Fibroblast of pulmonary artery (primary cell): ENCODE results near the gene GPR107.
A peak's percentile ranks its signal among the peaks of the same experiment; 100 is the strongest.

Experiments used
- DNase-seq: peaks from one replicate; pipeline ENCODE4 v3.0.0-alpha.2; 2010; ENCODE audit warnings: low read depth
- H3K4me3 ChIP-seq: replicated peaks from 2 replicates; pipeline ENCODE4 v1.5.1; 2011; ENCODE audit warnings: low read depth, mild to moderate bottlenecking, control low read depth, low read length, moderate library complexity
- TF ChIP-seq, protein P1 (sequence below): IDR thresholded peaks from 2 replicates; pipeline ENCODE4 v1.5.1; 2011; ENCODE audit warnings: mild to moderate bottlenecking, control low read depth, low read length, inconsistent platforms; ENCODE audit errors: missing control alignments

Gene GPR107

DNA sequence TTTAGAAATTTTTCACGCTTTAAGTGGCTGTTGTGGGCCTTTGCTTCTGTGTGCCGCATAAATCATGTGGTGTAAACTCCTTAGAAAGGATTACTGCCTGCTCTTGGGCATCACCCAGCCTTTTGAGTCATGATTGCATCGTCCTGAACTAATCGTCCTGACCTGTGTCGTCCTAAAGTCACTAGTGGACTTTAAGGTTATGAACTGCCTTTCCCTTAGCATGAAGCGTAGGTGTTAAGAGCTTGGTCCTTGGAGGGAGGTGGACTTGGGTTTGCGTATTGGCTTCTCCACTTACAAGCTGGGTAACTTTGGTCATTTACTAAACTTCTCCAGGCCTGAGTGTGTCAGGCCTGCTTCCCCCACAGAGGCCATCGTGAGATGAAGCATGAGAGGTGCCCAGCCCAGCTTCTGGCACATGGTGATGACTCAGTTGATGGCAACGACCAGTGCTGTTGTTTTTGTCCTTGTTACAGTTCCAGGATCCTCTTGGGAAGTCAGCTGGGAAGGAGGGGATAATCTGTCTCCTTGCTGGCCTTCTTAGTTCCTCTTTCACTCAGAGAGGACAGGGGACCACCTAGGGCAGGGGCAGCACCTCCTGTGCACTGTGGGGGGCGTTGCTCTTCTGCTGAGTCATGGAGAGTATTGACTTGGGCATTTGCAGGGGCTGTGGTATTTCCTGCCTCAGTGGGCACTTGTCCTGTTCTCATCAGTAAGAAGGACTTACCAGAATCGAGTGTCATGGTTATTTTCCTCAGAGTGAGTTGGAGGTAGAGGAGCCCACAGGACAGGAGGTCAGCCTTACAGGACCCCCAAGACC lies 64.3 kb downstream of the GPR107 start:
- peak; percentile 50 for DNase-seq

DNA sequence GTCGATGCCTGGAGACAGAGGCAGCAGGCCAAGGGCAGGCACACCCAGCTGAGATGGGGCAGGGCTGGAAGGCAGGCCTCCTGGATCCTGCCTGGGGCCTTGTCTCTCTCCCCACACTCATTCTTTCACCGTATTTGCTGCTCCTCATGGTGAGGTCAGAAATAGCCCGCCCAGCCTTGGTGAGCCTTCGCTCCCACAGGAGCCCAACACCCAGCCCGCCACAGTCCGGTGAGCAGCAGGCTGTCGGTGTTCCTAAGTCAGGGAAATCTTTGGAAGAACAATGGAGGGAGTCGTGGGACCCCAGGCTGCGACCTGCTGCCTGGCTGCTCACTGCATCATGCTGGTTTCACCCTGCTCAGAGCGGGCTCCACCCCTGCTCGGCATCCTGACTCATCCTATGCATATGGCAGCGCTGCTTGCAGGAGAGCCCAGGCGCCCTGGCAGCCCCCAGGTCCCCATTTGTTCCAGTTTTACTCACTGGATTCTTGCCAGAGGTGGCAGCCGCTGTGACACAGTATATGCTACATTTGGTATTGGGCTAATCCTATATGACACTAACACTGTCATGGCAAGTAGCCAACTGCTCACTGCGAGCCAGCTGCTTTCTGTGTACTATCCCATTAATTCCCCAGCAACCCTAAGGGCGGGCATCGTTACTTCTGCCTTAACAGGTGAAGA lies 65.3 kb downstream of the GPR107 start:
- DNase-seq, result no peak
- TF ChIP-seq, protein P1, sequence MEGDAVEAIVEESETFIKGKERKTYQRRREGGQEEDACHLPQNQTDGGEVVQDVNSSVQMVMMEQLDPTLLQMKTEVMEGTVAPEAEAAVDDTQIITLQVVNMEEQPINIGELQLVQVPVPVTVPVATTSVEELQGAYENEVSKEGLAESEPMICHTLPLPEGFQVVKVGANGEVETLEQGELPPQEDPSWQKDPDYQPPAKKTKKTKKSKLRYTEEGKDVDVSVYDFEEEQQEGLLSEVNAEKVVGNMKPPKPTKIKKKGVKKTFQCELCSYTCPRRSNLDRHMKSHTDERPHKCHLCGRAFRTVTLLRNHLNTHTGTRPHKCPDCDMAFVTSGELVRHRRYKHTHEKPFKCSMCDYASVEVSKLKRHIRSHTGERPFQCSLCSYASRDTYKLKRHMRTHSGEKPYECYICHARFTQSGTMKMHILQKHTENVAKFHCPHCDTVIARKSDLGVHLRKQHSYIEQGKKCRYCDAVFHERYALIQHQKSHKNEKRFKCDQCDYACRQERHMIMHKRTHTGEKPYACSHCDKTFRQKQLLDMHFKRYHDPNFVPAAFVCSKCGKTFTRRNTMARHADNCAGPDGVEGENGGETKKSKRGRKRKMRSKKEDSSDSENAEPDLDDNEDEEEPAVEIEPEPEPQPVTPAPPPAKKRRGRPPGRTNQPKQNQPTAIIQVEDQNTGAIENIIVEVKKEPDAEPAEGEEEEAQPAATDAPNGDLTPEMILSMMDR, result no peak
- H3K4me3 ChIP-seq, result no peak overlapping the region

More for the DNA sequence above, 64.3 kb downstream of the GPR107 start:
- no peak overlapping the region for H3K4me3 ChIP-seq
- TF ChIP-seq, protein P1, result no peak

DNA sequence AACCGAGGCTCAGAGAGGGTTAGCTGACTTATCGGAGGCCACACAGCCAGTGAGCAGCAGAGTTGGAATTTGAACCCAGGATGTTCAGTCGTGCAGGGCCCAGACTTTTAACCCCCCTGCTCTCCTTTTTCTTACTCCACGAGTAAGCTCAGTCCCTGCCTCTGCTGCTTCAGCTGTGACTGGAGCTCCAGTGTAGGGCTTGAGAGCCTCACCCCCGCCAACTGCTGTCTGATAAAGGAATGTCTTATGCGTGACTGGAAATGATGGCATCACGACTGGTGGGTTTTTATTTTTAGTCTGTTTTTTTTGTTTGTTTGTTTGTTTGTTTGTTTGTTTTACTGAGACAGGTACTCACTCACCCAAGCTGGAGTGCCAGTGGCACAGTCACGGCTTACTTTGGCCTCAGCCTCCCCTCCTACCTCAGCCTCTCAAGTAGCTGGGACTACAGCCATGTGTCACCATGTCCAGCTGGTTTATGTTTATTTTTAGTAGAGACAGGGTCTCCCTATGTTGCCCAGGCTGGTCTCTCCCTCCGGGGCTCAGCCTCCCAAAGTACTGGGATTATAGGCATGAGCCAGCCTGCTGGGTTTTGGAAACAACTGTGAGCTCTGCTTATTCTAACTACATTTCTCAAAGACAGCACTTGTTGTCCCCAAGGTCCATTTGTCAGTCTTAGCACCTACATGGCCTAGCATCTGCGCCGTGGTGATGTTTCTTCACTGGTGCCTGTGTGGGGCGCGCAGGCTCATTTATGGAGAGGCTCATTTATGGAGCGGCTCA lies 66.0 kb downstream of the GPR107 start:
- DNase-seq, result no peak
- H3K4me3 ChIP-seq, result no peak overlapping the region
- TF ChIP-seq, protein P1, result no peak

DNA sequence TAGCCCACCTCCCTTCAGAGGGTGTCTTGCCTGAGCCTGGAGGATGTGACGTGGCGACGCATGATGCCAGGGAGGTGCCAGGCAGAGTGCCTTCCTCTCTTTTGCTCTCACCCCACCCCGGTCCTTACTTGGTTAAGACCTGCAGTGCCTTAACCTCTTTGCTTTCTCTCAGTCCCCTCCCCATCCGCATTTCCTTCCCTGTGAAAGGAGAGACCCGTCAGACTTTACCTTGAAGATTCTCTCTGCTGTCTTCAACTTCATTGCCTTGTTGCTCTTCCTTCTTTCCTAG lies 66.5 kb downstream of the GPR107 start:
- no peak for DNase-seq
- TF ChIP-seq, protein P1, result no peak

DNA sequence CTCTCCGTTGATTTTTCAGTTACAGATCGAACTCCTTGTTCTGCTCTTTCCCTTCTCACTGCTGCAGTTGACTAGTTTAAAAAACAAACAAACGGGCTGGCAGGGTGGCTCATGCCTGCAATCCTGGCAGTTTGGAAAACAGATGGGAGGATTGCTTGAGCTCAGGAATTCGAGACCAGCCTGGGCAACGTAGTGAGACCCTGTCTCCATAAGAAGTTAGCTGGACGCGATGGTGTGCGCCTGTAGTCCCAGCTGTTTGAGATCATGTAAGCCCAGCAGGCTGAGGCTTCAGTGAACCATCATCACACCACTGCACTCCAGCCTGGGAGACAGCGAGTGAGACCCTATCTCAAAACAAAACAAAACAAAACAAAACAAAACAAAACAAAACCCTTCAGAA lies 67.1 kb downstream of the GPR107 start:
- TF ChIP-seq, protein P1, result no peak
- no peak for DNase-seq
- no peak overlapping the region for H3K4me3 ChIP-seq

More for the DNA sequence above, 66.5 kb downstream of the GPR107 start:
- no peak overlapping the region for H3K4me3 ChIP-seq

DNA sequence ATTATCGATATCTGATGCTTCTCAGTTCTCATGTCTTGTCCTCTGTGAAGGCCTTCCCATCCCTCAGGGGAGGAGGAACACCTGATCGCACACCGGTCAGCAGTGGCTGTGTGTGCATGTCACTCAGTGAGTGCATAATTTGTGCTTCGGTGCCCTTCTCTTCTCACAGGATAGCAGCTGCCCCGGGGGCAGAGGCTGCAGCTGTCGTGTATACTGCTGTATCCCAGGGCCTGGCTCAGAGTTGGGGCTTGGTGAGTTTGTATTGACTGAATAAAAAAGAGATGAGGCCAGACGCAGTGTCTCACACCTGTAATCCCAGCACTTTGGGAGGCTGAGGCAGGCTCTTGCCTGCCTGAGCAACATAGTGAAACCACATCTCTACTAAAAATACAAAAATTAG lies 68.8 kb downstream of the GPR107 start:
- TF ChIP-seq, protein P1, result no peak
- no peak overlapping the region for H3K4me3 ChIP-seq
- no peak for DNase-seq
